Measurements from ENCODE around the gene DYNLT3.

DNA sequence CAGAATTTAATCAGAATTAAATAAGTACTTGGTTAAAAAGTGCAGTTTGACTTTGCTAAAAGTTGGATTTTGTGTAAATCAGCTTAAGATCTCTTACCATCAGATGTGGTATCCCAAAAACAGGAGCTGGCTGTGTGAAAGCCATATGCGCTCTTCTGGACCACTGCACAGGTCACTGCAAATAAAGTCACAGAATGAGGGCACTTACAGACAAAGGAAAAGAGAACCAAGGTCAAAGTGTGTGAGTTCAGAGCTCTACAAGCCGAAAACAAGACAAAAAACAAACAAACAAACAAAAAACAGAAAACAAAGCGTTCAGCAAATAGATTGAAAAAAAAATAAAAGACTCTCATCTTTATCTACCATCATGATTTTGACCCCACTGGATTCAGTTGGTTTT, 6.4 kb downstream of the DYNLT3 start:
- TF ChIP-seq, protein P1, sequence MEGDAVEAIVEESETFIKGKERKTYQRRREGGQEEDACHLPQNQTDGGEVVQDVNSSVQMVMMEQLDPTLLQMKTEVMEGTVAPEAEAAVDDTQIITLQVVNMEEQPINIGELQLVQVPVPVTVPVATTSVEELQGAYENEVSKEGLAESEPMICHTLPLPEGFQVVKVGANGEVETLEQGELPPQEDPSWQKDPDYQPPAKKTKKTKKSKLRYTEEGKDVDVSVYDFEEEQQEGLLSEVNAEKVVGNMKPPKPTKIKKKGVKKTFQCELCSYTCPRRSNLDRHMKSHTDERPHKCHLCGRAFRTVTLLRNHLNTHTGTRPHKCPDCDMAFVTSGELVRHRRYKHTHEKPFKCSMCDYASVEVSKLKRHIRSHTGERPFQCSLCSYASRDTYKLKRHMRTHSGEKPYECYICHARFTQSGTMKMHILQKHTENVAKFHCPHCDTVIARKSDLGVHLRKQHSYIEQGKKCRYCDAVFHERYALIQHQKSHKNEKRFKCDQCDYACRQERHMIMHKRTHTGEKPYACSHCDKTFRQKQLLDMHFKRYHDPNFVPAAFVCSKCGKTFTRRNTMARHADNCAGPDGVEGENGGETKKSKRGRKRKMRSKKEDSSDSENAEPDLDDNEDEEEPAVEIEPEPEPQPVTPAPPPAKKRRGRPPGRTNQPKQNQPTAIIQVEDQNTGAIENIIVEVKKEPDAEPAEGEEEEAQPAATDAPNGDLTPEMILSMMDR (optimal IDR thresholded peaks at IDR 0.05 in 1 of 3, IDR thresholded peaks at IDR 0.05 in 1 of 3, conservative IDR thresholded peaks at IDR 0.05 in 1 of 3; ENCODE audit: extremely low read depth in 1 of 3, insufficient read depth in 2 of 3, low read length in 3 of 3), result no peak
- TF ChIP-seq EZH2 (IDR thresholded peaks at IDR 0.05; ENCODE audit: low read length), result no peak

Data from keratinocyte (primary cell).